Dedifferentiated amniotic fluid mesenchymal stem cell (primary cell): ENCODE data around the gene CHRM2.

Source experiments
- DNase-seq: peaks from one replicate; pipeline ENCODE4 v3.0.0-alpha.2; 2016; ENCODE audit errors: extremely low spot score

CHRM2 gene

DNA sequence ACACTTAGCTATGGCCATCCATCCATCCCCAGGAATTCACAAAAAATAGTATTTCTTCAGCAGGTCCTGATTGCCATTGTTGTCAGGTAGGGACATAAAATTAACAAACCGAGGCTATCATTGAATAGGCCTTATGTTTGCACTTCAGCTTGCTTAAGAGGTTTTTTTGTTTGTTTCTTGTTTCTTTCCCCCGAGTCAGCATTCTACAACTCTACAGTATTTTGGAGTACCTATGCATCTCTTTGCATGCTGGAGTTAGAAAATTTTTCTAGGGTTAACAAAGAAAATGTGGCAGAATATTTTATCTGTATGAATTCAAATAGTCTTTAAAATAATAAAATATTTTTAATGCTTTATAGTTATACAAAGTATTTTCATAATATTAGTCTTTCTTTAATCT, 26.3 kb downstream of the CHRM2 start:
- no peak for DNase-seq

DNA sequence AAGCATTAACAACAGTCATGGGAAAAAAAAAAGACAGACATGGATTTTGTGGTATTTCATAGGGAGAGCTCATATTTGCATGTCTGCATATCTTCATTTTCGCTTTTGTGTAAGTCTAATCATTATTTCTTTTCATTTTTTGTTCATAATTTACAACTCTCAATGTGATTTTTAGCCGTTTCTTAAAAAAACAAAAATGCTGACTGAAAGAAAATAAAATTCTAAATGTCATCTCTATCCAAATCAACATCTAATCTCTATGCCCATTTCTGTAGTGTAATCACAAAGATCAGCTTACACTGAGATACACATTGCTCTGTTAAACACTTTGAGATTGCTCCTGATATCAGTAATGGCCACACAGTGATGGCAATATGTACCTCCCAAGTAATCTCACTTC, 29.2 kb downstream of the CHRM2 start:
- no peak for DNase-seq

DNA sequence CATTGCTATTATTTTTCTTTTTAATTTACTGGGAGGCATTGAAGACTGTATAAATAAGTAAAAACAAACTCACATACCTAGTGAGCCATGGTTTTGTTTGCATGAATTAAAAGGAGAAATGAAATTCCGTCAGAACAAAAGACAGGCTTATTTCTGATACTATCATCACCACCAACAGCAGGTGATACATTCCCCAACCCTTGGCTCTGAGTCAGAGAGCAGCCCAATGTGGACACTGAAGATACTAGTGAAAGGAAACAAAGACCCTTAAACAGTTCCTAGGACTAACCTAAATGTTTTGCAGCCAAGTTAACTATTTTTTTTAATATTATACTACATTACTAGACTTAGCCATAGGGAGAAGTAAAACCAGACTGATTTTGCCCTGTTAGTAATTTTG, 31.6 kb downstream of the CHRM2 start:
- DNase-seq, result no peak

DNA sequence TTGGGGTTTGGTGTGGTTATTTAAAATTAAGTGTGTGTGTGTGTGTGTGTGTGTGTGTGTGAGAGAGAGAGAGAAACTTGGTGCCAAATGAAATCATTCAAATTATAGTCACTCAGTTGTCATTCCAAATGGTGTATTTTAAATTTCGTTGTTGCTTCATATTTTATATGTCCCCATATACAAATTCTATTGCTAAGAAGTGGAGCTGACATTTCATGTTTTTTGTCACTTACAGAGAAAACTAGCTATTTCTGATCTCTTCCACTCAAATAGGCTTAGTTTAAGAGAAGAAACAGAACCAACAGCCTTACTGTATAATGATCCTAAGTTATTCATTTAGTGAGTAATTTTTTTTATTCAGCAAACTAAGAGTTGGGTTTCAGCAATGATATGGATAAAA, 42.3 kb downstream of the CHRM2 start:
- DNase-seq, result no peak

DNA sequence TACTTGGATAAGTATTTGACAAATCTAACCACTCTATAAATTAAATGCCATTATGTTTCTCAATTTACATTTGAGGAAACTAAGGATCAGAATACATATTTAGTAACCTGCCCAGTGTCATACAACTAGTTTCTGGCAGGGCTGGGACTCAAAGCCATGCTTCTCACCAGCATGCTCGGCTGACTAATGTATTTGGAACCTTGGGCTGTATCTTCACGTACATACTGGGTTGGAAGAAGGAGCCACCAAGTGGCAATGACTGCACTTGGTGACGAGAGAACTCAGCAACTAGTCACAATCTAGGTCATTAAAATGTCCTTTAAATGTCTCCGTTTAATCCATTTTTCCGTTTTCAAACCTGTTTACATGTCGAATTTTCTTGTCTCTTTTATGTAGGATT, 42.9 kb downstream of the CHRM2 start:
- no peak for DNase-seq

DNA sequence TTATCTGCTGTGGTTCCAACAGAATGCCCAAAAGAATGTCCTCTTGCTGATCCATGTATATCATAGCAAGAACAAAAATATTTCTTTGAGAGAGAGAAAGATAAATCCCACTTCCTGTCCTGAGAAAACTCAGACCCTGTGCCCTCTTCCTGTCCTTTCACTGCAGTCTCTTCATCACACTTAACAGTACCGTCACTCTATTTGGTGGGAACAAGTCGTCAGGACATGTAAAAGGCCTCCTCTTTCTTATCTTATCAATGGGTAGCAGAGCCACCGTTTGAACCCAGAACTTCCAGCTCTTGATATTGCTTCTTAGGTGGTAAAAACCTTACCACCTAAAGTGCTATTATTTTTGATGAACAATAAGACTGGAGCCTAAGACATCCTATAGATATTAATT, 43.9 kb downstream of the CHRM2 start:
- DNase-seq, result no peak

DNA sequence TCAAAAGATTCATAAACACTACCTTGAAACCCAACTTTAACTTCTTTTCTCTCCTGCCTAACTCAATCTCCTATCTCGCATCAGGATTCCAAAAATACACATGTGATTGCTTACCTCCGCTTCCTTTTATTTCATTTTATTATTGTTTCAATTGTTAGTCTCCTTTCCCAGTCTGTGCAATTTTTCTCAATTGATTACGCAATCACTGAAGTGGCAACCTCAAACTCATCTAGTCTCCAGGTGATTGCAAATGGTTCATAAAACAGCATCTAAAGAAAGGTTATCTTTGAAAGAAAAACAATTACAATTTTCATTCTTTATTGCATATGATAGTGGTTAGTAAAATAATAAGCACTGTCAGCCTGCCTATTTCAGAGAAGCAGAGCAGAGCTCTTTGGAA, 45.6 kb downstream of the CHRM2 start:
- DNase-seq, result no peak

DNA sequence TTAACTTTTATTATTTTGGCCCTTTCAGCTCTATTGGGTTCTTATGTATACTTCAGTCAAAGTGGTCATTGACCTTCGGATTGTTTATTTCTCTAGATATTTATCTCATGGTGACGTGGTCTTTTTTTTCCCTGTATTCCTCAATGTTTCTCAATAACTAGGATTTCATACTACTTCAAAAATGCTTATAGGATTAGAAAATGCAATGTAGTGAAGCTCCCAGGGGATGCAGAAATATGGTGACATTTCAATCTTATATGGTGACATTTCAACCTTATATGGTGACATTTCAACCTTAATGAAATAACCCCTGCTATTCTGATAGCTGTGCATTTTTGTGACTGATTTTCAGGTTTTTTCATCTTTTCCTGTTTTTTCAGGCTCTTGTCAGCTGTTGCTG, 51.4 kb downstream of the CHRM2 start:
- no peak for DNase-seq

DNA sequence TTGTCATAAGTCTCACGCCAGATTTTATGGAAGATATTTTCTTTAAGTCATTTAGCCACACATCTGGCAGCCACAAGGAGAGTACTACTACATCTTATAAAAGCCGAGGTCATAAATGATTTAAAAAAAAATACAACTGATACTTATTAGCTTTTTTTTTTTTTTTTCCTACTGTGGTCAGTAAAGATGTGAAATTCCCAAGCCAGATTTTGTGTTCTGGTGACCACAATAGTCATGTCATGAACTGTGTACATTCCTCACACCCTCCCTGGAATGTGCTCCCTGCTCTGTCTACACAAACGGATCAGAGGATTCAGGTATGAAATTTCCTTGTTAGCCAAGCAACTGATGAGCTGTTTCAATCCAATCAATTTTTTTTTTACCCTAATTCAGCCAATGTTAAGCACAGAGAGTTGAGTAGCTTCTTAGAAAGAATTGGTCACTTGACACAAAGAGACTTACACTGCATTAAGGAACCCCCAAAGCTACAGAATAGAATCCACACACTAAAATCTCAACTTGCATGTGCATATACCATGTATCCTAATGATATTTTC, 54.7 kb downstream of the CHRM2 start:
- no peak for DNase-seq

DNA sequence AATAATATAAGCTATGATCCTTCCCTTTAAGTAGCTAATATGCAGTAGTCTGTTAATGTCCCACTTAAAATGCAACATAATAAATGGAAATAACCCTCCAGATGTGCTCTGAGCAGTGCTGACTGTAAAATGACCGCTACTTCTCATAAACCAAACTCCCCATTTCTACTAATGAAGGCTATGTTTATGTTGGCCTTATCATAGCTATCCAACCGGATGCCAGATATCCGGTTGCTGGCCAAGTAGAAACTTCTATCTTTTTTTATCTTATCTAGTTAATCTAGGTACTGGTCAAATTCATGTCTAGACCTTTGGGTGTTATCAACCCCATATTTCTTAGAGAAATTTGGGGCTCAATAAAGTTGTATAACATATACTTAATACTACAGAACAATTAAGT, 56.6 kb downstream of the CHRM2 start:
- DNase-seq, result no peak

DNA sequence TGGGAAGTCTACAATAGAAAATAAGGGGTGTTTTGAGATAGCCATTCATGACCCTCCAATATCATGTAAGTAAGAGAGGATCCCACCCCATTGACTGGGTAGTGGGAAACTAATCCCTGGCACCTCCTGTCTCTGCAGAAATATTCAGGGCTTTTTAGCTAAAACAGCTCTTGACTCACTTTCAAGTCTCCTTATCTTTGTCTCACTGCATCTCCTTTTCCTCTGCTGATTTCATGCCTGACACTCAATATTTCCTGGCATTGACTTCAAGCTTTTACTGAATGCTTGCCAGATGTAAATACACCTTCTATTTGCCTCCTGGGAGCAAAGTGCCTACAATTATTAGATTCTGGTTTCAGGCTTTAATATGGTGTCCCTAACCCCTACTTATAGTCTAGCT, 57.1 kb downstream of the CHRM2 start:
- no peak for DNase-seq

DNA sequence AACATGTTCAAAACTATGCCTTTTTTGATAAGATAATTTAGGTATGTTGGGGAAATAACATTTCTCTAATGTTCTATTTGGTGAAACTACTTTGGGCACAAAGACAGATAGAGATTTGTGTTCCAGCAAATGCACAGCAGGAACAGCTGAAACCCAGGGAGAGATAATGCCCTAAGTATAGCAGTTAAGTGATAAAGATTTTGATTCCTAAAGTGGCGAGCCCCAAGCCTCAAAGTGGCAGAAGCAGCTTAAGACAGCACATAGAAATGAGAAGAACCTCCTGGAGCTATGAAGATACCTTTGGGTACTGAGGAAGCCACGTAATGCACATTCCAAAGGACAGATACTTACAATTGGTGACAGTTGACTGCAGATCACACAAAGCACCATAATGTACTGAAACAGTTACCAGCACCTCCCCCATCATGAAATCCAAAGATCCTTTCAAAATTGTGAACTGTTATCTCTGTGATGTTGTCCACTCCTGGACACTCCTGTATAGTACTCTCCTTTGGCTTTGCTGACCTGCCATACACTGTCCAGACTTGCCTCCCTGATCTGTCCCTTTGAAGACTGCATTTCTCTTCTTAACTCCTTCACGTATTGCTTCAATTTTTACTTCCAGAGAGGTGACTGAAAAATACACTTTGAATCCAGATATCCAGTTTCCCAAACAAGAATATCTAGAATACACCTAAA, 62.9 kb downstream of the CHRM2 start:
- no peak for DNase-seq

DNA sequence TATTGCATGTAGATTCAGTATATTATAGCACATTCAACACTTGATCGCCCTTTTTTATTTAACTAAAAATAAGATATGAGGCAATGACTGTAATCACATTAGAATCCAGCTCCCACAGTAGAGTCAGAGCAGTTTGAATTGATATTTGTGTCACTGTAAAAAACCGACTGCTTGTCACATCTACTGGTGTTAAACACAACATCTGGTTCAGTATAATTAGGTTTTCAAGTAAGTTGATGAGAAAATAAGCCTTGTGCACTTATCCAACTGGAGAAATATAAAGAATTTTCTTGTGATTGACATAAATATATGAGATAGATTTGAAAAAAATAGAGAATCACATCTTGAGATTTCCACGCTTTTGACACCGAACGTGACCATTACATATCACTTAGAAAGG, 69.0 kb downstream of the CHRM2 start:
- DNase-seq, result no peak

DNA sequence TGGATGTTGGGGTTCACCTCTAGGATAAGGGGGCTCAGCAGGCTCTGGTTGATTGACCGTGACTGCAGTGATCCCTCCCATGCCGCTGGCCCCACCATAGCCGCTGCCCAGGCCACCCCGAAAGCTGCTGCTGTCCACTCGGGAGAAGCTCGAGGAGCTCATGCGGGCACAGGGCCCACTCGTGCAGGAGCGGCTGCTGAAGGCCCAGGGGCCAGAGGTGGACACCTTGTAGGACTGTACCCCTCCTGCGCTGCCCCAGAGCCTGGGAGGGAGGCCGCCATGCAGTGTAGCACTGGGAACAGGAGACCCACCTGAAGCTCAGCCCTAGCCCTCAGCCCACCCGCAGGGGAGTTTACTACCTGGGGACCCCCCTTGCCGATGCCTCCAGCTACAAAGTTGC, 70.0 kb downstream of the CHRM2 start:
- DNase-seq, result no peak

DNA sequence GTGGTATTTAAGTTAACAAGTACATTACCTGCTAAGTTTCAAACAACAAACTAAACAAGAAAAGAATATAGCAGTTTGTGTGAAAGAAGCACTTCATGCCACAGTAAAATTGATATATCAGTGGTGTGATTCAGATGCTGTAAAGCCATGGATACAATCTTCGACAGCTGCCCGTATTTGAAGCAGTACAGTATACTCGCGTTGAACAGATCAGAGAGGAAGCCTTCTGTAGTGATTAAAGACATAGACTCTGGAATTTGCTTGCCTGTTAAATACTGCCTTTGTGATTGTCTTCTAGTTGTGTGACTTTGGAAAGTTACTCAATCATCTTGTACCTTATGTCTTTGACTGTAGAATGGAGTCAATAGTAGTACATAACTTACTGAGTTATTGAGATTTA, 71.7 kb downstream of the CHRM2 start:
- DNase-seq, result no peak

DNA sequence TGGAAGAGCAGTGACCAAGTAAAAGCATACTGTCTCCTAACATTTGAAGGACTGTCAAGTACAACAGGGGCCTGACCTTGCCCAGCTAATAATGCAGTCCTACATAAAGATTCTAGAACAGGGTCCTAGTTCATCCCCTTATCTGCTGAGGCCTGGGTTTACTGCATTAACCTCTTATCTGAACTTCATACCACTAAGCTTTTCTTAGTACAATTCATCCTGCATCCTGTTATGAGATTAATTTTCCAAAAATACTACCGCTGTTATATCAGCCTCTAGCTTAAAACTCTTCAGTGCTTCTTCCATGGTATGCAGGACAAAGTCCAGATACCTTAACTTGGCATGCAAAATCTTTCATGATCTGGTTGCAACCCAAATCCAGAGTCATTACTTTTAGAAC, 72.5 kb downstream of the CHRM2 start:
- DNase-seq, result no peak

DNA sequence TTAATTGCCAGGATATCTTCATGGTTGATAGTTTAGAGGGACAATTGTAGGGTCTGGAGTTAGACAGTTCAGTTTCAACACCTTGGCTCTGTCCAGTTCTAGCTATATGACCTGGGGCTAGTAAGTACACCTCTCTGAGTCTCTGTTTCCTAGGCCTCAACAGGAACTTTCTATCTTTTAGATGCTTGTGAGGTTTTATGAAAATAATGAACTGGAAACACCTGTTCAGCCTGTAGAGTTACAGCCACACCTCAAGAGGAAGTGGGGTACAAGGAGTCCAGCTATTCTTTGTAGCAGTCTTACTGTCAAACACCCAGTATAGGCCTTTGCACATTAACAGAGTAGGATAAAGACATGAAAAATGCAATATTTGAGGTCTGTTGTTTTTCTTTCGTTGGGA, 73.4 kb downstream of the CHRM2 start:
- DNase-seq, result no peak

DNA sequence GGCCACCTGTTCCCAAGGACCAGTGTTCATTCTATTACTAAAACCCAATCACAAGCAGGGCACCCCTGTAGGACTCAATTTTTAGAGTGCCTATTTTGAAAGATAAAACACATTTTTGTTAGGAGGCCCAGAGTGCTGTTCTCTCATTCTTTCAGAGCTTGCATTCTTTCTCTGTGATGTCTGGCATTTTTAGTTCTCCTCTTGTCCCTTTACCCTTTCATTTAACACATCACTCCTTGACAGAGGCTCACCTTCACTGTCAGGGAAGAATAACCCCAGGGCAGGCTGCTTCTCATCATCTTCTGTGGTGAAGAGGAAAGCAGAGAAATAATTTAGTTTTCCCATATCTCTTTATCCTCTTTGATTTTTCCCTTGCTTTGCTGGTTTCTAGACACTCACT, 73.9 kb downstream of the CHRM2 start:
- DNase-seq, result no peak

DNA sequence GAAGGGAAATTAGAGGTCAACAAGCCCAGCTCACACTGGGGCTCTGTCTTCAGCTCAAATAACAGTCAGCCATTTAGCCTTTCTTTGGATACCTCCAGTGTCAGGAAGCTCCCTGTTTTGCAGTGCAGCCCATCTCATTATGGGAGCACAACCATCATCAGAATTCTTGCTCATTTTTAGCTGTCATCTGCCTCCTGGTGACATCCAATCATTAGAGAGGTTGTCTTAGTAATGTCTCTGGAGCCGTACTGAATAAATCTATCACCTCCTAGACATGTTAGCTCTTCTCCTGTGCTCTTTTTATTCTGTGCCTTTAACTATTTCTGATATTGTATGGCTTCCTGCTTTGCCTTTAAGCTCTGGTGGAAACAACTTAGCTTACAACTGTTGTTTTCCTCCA, 74.5 kb downstream of the CHRM2 start:
- DNase-seq, result no peak

DNA sequence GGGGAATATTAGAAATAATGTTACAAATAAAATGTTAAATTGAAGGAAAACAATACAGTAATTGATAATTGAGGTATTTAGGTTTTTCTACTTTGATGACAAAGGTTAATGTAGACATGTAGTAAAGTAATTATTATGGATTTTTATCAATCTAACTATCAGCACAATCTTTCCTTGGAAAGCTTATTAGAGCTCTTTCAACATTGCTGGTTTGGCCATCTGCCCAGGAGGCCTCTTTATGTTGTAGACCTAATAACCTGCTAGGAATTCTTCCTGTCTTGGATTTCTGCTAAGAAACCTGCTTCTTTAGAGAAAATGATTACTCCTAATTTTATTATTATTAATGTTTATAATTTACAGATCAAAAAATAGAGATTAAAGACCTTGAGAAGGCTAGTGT, 78.9 kb downstream of the CHRM2 start:
- DNase-seq, result no peak

DNA sequence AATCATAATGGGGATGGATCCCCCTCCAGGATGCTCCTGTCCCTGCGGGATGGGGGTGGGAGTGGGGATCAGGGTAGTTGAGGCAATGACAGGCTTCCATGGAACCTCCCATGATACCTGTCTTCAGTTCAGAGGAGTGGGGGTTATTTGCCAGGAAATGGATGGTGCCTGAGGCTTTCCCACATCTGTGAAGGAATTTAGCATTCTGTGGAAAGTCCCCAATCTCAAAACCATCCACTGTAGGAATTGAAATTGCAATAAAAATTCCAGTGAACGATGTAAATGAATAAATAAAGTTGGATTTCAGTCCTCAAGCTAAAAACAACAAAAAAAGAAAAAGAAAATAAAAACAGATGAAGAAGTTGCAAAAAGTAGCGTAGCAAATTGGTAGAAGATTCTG, 81.9 kb downstream of the CHRM2 start:
- DNase-seq, result no peak

DNA sequence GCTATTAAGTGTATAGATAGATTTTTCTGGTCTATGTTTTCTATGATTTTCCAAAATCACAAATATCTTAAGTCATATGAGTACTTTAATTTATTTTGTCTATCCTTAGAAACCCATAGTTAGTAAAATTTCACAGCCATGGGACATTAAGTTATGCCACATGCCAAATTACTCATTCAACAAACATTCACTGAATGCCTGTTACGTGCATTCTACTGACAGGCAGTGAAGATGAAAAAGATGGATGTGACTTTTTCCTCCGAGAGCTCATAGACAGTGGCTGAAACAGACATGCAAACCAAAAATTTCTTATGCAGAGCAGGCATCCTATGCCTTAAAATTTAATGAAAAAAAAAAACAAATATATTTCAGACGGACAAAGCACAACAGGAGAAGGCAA, 84.9 kb downstream of the CHRM2 start:
- DNase-seq, result peak; percentile 56

DNA sequence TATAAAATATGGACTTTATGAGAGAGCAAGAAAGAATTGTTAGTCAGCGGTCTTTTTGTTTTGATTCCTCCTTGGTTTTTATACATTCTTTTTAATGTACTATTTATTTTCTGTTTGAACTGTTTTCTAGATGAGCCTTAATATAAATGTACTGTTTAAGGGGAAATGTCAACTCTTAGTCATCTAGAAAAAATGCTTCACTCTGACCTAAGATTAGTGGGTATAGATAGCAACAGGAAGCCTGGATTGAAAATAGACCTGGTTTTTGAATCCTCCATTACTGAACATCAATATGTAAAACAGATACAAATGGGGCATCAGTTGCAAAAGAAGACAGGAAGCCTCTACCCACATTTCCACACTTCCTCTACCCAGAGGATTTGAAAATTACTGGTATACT, 87.8 kb downstream of the CHRM2 start:
- DNase-seq, result peak; percentile 29

DNA sequence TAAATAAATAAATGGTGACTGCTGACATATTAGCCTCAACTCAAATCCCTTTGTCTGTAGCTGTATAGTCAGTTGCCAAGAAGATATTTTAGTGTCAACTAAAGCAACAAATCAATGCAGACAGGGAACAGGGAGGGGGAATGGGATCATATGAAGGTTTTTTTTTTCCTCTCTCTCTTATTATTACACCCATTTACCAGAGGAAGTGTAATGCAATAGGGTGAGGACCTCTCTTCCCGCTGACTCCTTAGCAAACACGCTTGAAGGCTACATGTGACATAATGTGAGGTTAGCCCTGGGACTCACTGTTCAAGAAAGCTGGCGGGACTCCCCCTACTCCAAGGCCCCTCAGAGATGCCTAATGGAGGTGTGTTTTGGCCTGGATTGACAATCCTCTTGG, 88.2 kb downstream of the CHRM2 start:
- no peak for DNase-seq
